ENCODE data around the gene VAT1. TPM values are rescaled to one million over a fixed set of nuclear protein-coding genes. Genes with fewer than 3 reads are reported as not detected.

The VAT1 gene
- 10 to 100 TPM; 61.5 to 67.5 TPM for total RNA-seq
- polyA plus RNA-seq: 10 to 100 TPM; 52.6 to 66.2 TPM

DNA sequence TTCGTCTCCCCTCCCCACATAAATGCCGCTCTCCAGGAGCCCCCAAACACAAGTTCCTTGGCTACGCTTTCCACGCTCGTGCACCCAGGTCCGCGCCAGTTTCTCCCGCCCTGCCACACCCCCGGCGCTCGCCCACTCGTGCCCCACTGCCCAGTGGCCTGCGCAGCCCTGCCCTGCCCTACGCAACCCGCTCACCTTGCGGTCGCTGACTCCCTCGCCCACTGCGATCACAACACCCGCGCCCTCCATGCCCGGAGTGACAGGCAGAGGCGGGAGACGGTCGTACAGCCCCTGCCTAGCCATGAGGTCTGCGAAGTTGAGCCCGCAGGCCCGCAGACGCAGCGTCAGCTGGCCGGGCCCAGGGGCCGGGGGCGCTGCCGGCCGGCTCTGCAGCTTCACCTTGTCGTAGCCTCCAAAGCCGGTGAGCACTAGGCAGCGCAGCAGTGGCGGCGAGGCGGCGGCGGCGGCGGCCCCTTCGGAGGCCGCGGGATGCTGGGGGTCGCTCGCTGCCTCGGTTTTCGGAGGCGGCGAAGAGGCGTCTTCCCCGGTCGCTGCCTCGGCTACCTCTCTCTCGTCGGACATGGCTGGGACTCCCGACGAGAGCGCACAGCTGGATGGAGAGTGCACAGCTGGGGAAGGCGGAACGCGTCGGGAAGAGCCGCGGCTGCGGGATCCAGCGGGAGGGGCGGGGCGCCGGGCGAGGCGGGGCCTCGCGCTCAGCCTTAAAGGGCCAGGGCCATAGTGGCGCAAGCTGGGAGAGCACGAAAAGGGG, at the start of gene VAT1:
TSS of gene VAT1 (minus strand) at position 645 of the 772 bp plus-strand sequence. CDS start at position 582, 63 bp downstream.
- peak; percentile 48 to 65 (median 56) for DNase-seq
- no peaks in the 10 kb centered on the region for H3K9me3 Mint-ChIP-seq
- no peaks in the 10 kb centered on the region for H3K27me3 Mint-ChIP-seq
- peaks cover 45% of the 10 kb centered on the region for H3K4me1 ChIP-seq (ENCODE audit: insufficient read depth, low read length)
- intact Hi-C loops (cut with micrococcal nuclease): loop anchor here (1.0 to 5.0 kb wide), 3 partner anchors 24 to 315 kb away; partner anchors contain the start of genes BRCA1 and RPL27
- peaks cover 0 to 3% of the 10 kb centered on the region in 2 donors for H3K36me3 Mint-ChIP-seq
- POLR2A ChIA-PET (ENCODE audit: partially characterized antibody): interaction anchor here (0.7 to 5.2 kb wide), 13 partner anchors 9 to 367 kb away, joined by 3 to 26 read pairs (median 4); partner anchors contain the start of genes IFI35, NBR1, RPL27 and TMEM106A
- peak within 1 kb of the TSS; percentile 90 to 94 (median 91) for H3K4me3 Mint-ChIP-seq
- peak within 1 kb of the TSS; percentile 47 to 73 for H3K4me3 ChIP-seq (ENCODE audit: low read length in 2 of 2)
- H3K27ac ChIP-seq (ENCODE audit: low read depth, low read length): peak within 1 kb of the TSS; percentile 68
- no peaks in the 10 kb centered on the region for H3K9me3 ChIP-seq (ENCODE audit: control insufficient read depth in 1 of 2, low read length in 2 of 2)
- no peaks in the 10 kb centered on the region for H3K36me3 ChIP-seq (ENCODE audit: insufficient read depth, low read length)
- H3K4me1 Mint-ChIP-seq: peaks cover 23 to 54% (median 40%) of the 10 kb centered on the region in 4 donors
- peak within 1 kb of the TSS; percentile 80 to 92 (median 86) for H3K27ac Mint-ChIP-seq
- CTCF ChIA-PET (ENCODE audit: partially characterized antibody): interaction anchor here (1.1 kb wide), 2 partner anchors 15 to 312 kb away, joined by 3 read pairs; partner anchors contain the start of gene IFI35
- no peaks in the 10 kb centered on the region for H3K27me3 ChIP-seq (ENCODE audit: insufficient read depth, low read length)

DNA sequence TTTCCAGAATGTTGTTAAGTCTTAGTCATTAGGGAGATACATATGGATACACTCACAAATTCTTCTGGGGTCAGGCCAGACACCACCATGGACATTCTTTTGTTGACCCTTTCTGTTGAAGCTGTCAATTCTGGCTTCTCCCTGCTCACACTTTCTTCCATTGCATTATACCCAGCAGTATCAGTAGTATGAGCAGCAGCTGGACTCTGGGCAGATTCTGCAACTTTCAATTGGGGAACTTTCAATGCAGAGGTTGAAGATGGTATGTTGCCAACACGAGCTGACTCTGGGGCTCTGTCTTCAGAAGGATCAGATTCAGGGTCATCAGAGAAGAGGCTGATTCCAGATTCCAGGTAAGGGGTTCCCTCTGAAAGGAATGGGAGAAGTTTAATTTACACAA, 48.7 kb upstream of the VAT1 start:
- H3K27ac Mint-ChIP-seq: no peak overlapping the region
- Histone ChIP-seq H3K27me3 (ENCODE audit: insufficient read depth, low read length) (no peaks in the 10 kb centered on the region), H3K27ac (ENCODE audit: low read depth, low read length) (no peak overlapping the region), H3K4me1 (ENCODE audit: insufficient read depth, low read length) (no peaks in the 10 kb centered on the region), H3K36me3 (ENCODE audit: insufficient read depth, low read length) (no peaks in the 10 kb centered on the region), H3K9me3 (ENCODE audit: control insufficient read depth in 1 of 2, low read length in 2 of 2) (no peaks in the 10 kb centered on the region), H3K4me3 (ENCODE audit: low read length in 2 of 2) (no peak overlapping the region)
- no peaks in the 10 kb centered on the region for H3K4me1 Mint-ChIP-seq
- H3K4me3 Mint-ChIP-seq: no peak overlapping the region
- DNase-seq: no peak
- intact Hi-C loops (cut with micrococcal nuclease): no loop called here
- H3K36me3 Mint-ChIP-seq: no peaks in the 10 kb centered on the region
- no peaks in the 10 kb centered on the region for H3K9me3 Mint-ChIP-seq
- POLR2A ChIA-PET (ENCODE audit: partially characterized antibody): no interaction called here
- no peaks in the 10 kb centered on the region for H3K27me3 Mint-ChIP-seq
- CTCF ChIA-PET (ENCODE audit: partially characterized antibody): no interaction called here

DNA sequence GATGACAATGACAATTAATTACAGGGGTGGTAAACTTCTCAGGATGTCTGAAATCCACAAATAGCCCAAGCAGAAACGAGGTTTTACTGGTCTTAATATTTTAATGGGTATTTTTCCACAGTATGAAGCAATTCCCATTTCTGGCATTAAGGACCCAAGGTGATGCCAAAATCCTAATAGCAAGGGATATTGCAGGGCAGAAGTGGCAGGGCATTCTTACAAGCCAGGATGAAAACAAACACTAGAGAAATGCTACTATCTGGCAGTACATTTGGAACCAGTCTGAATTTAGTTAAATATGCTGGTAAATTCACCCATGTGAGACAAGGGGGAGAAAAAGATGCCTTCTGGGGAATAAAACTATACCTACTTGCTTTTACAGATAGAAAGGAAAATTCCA, 48.1 kb upstream of the VAT1 start:
- H3K4me3 Mint-ChIP-seq: no peak overlapping the region
- intact Hi-C loops (cut with micrococcal nuclease): no loop called here
- H3K27ac Mint-ChIP-seq: no peak overlapping the region
- Histone ChIP-seq H3K4me3 (ENCODE audit: low read length in 2 of 2) (no peak overlapping the region), H3K27me3 (ENCODE audit: insufficient read depth, low read length) (no peaks in the 10 kb centered on the region), H3K4me1 (ENCODE audit: insufficient read depth, low read length) (no peaks in the 10 kb centered on the region), H3K36me3 (ENCODE audit: insufficient read depth, low read length) (no peaks in the 10 kb centered on the region), H3K27ac (ENCODE audit: low read depth, low read length) (no peak overlapping the region), H3K9me3 (ENCODE audit: control insufficient read depth in 1 of 2, low read length in 2 of 2) (no peaks in the 10 kb centered on the region)
- CTCF ChIA-PET (ENCODE audit: partially characterized antibody): no interaction called here
- H3K36me3 Mint-ChIP-seq: no peaks in the 10 kb centered on the region
- no peaks in the 10 kb centered on the region for H3K27me3 Mint-ChIP-seq
- H3K9me3 Mint-ChIP-seq: no peaks in the 10 kb centered on the region
- POLR2A ChIA-PET (ENCODE audit: partially characterized antibody): no interaction called here
- no peak for DNase-seq
- no peaks in the 10 kb centered on the region for H3K4me1 Mint-ChIP-seq

DNA sequence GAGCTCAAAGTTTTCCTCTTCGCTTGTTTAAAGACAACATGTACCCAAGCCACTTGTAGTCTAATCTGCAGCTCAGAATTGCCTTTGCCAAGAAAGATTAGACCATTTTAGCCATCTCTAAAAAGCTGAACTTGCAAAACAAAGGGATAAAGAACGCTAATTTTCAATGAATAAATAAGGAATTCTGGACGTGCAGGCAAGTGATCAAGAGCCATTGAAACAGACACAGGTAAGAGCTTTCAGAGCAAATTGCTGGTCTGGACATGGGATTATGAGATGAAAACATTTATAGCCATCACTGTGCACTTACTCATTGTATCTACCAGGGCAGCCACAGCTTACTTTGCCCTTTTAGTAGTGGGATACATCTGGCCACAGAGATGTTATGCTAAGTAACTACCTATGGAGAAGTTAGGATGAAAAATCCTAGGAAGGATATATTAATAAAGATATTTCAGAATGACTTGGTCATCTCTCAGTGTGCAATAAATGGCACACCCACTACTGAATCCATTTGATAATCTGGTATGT, 47.2 kb upstream of the VAT1 start:
- H3K27me3 ChIP-seq (ENCODE audit: insufficient read depth, low read length): no peaks in the 10 kb centered on the region
- no peak overlapping the region for H3K4me3 ChIP-seq (ENCODE audit: low read length in 2 of 2)
- no peak overlapping the region for H3K27ac ChIP-seq (ENCODE audit: low read depth, low read length)
- no peaks in the 10 kb centered on the region for H3K9me3 ChIP-seq (ENCODE audit: control insufficient read depth in 1 of 2, low read length in 2 of 2)
- no peak overlapping the region for H3K4me3 Mint-ChIP-seq
- no peaks in the 10 kb centered on the region for H3K27me3 Mint-ChIP-seq
- H3K4me1 Mint-ChIP-seq: no peaks in the 10 kb centered on the region
- H3K36me3 ChIP-seq (ENCODE audit: insufficient read depth, low read length): no peaks in the 10 kb centered on the region
- no peak for DNase-seq
- H3K27ac Mint-ChIP-seq: no peak overlapping the region
- no peaks in the 10 kb centered on the region for H3K4me1 ChIP-seq (ENCODE audit: insufficient read depth, low read length)
- POLR2A ChIA-PET (ENCODE audit: partially characterized antibody): no interaction called here
- intact Hi-C loops (cut with micrococcal nuclease): no loop called here
- CTCF ChIA-PET (ENCODE audit: partially characterized antibody): interaction anchor here (0.5 kb wide), 1 partner anchor 241 kb away, joined by 3 read pairs; no protein-coding TSS in a partner anchor
- H3K9me3 Mint-ChIP-seq: no peaks in the 10 kb centered on the region
- no peaks in the 10 kb centered on the region for H3K36me3 Mint-ChIP-seq

DNA sequence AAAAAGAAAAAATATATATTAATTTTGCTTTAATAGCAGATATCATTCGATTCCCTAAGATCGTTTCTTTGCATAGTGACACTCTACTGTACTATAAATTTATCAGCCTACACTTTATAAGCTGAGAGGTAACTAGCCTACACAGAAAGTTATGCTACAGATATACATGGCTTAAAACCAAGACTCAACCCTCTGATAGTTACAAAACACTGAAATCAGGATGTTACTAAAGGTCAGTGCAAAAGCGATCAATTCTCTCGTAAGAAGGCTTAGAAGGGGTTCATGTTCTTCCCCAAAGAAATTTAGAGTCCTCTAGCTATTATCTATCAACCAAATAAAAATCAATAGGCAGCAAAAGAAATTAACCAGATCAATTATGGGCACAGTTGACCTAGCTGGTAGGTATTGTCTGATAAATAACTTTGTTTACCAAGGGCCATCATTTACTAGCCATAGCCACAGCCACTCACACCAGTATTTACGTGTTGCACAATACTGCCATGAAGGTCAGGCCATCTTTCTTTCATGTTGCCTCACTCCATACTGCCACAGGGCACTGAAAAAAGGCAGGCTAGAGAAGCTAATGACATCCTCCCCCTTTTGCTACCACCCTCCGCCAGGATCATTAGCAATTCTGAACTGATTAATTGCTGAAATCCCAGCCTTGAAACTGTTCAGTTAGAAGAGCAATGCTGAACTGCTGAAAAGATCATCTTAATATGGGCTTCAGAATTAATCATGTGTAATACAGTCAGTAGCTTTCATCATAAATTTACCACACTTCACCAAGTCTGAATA, 46.6 kb upstream of the VAT1 start:
- Histone ChIP-seq H3K9me3 (ENCODE audit: control insufficient read depth in 1 of 2, low read length in 2 of 2) (no peaks in the 10 kb centered on the region), H3K27ac (ENCODE audit: low read depth, low read length) (no peak overlapping the region), H3K36me3 (ENCODE audit: insufficient read depth, low read length) (no peaks in the 10 kb centered on the region), H3K4me3 (ENCODE audit: low read length in 2 of 2) (no peak overlapping the region), H3K4me1 (ENCODE audit: insufficient read depth, low read length) (no peaks in the 10 kb centered on the region), H3K27me3 (ENCODE audit: insufficient read depth, low read length) (no peaks in the 10 kb centered on the region)
- POLR2A ChIA-PET (ENCODE audit: partially characterized antibody): no interaction called here
- no peaks in the 10 kb centered on the region for H3K4me1 Mint-ChIP-seq
- no peak overlapping the region for H3K27ac Mint-ChIP-seq
- H3K36me3 Mint-ChIP-seq: no peaks in the 10 kb centered on the region
- no peak for DNase-seq
- H3K4me3 Mint-ChIP-seq: no peak overlapping the region
- H3K27me3 Mint-ChIP-seq: no peaks in the 10 kb centered on the region
- intact Hi-C loops (cut with micrococcal nuclease): no loop called here
- CTCF ChIA-PET (ENCODE audit: partially characterized antibody): interaction anchor here (0.5 kb wide), 1 partner anchor 242 kb away, joined by 3 read pairs; no protein-coding TSS in a partner anchor
- H3K9me3 Mint-ChIP-seq: no peaks in the 10 kb centered on the region

DNA sequence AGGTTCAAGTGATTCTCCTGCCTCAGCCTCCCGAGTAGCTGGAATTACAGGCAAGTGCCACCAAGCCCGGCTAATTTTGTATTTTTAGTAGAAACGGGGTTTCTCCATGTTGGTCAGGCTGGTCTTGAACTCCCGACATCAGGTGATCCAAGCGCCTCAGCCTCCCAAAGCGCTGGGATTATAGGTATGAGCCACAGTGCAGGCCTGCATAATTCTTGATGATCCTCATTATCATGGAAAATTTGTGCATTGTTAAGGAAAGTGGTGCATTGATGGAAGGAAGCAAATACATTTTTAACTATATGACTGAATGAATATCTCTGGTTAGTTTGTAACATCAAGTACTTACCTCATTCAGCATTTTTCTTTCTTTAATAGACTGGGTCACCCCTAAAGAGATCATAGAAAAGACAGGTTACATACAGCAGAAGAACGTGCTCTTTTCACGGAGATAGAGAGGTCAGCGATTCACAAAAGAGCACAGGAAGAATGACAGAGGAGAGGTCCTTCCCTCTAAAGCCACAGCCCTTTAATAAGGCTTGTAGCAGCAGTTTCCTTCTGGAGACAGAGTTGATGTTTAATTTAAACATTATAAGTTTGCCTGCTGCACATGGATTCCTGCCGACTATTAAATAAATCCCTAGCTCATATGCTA, 40.9 kb upstream of the VAT1 start:
- CTCF ChIA-PET (ENCODE audit: partially characterized antibody): interaction anchor here (1.2 kb wide), 1 partner anchor 39 kb away, joined by 3 read pairs; no protein-coding TSS in a partner anchor
- no peaks in the 10 kb centered on the region for H3K9me3 ChIP-seq (ENCODE audit: control insufficient read depth in 1 of 2, low read length in 2 of 2)

More for the DNA sequence above, 40.9 kb upstream of the VAT1 start:
- DNase-seq: no peak
- Mint-ChIP-seq H3K27ac (peak overlapping the region in 1 of 7 donors; percentile 57), H3K4me3 (no peak overlapping the region), H3K9me3 (no peaks in the 10 kb centered on the region), H3K27me3 (no peaks in the 10 kb centered on the region), H3K36me3 (no peaks in the 10 kb centered on the region), H3K4me1 (no peaks in the 10 kb centered on the region)
- H3K36me3 ChIP-seq (ENCODE audit: insufficient read depth, low read length): no peaks in the 10 kb centered on the region
- intact Hi-C loops (cut with micrococcal nuclease): no loop called here
- no peaks in the 10 kb centered on the region for H3K4me1 ChIP-seq (ENCODE audit: insufficient read depth, low read length)
- H3K27ac ChIP-seq (ENCODE audit: low read depth, low read length): no peak overlapping the region
- no peak overlapping the region for H3K4me3 ChIP-seq (ENCODE audit: low read length in 2 of 2)
- H3K27me3 ChIP-seq (ENCODE audit: insufficient read depth, low read length): no peaks in the 10 kb centered on the region
- POLR2A ChIA-PET (ENCODE audit: partially characterized antibody): no interaction called here
